Panc1 (cell line): Measurements from ENCODE around the gene SATB1. TPM values are rescaled to one million over a fixed set of nuclear protein-coding genes. Genes with fewer than 3 reads are reported as not detected.

Source experiments
- ATAC-seq: fragments of 200-7000 bp; cut with Tn5 transposase; 2 replicates; pipeline ENCODE4 v1.9.1; 2020; ENCODE audit warnings: mild to moderate bottlenecking, moderate library complexity
- BruUV-seq: library from RNA; stranded (reverse); fragments of 400-500 nt; replicated peaks from 2 replicates; lab custom pipeline; 2021; lab: Mats Ljungman, UMichigan
- CTCF ChIA-PET: fragments of 300-600 bp; sonication (Branson Sonifier 250); formaldehyde crosslinking; loops from one replicate; lab custom pipeline; 2022; ENCODE audit warnings: antibody characterized with exemption; lab: Charles Lee
- POLR2A ChIA-PET: fragments of 300-600 bp; sonication (Branson Sonifier 250); formaldehyde crosslinking; loops from one replicate; lab custom pipeline; 2022; ENCODE audit warnings: antibody characterized with exemption; lab: Charles Lee
- DNase-seq: peaks from one replicate; pipeline ENCODE4 v3.0.0-alpha.2; 2010; ENCODE audit warnings: low read depth, low spot score
- H3K27ac ChIP-seq: 2 replicates; pipeline ENCODE4 v1.5.1; 2011; ENCODE audit warnings: mild to moderate bottlenecking, low read length, inconsistent platforms
- H3K27me3 ChIP-seq: fragments of 200-500 bp; sonication (Bioruptor generic); 2 replicates; pipeline ENCODE4 v1.6.0; 2014; ENCODE audit warnings: low read length, inconsistent platforms; ENCODE audit not compliant: control insufficient read depth, insufficient read depth
- H3K36me3 ChIP-seq: fragments of 200-500 bp; sonication (Bioruptor generic); 2 replicates; pipeline ENCODE4 v1.5.1; 2014; ENCODE audit warnings: inconsistent platforms, mild to moderate bottlenecking, low read length, moderate library complexity; ENCODE audit not compliant: control insufficient read depth, insufficient read depth
- H3K4me1 ChIP-seq: 2 replicates; pipeline ENCODE4 v1.5.1; 2011; ENCODE audit warnings: inconsistent platforms, mild to moderate bottlenecking, low read length, moderate library complexity; ENCODE audit not compliant: control insufficient read depth, insufficient read depth
- H3K4me3 ChIP-seq, 2 experiments: 2 replicates each; pipeline ENCODE4 v1.5.1; 2011 to 2012; ENCODE audit warnings: low read depth in 2 of 2, low read length in 2 of 2, mild to moderate bottlenecking in 2 of 2, inconsistent platforms in 1 of 2, moderate library complexity in 1 of 2
- H3K9me3 ChIP-seq: fragments of 200-500 bp; sonication (Bioruptor generic); 2 replicates; pipeline ENCODE4 v1.5.1; 2014; ENCODE audit warnings: low read depth, mild to moderate bottlenecking, inconsistent platforms, low read length, moderate library complexity; ENCODE audit not compliant: control insufficient read depth, insufficient read depth
- POLR2AphosphoS5 ChIP-seq: IDR thresholded peaks from 2 replicates; pipeline ENCODE4 v1.6.1; 2012; ENCODE audit warnings: mild to moderate bottlenecking, low read depth, low read length, moderate library complexity
- SIN3A ChIP-seq: IDR thresholded peaks from 2 replicates; pipeline ENCODE4 v1.6.1; 2012; ENCODE audit warnings: low read depth, mild to moderate bottlenecking, low read length, moderate library complexity, borderline replicate concordance; ENCODE audit not compliant: insufficient read depth
- TCF7L2 ChIP-seq: IDR thresholded peaks from 2 replicates; pipeline ENCODE4 v1.6.1; 2011; ENCODE audit warnings: mild to moderate bottlenecking, low read depth, low read length, inconsistent platforms
- in situ Hi-C: cut with HindIII; loops from 2 replicates; pipeline ENCODE4 v1.10.0; 2016; ENCODE audit warnings: low sequenced_read_pairs, low pct_unique_long_range_greater_than_20kb
- intact Hi-C: fragments of 100-400 bp; cut with micrococcal nuclease; formaldehyde crosslinking; loops from one replicate; pipeline ENCODE4 v1.10.0; 2022; ENCODE audit not compliant: unreplicated experiment
- total RNA-seq: library from RNA; stranded (reverse); gene quantifications from one replicate; pipeline ENCODE4 v1.2.1, GENCODE V29; 2021; ENCODE audit not compliant: unreplicated experiment
- TF ChIP-seq, protein P1 (sequence below), 2 experiments: IDR thresholded peaks; 2 replicates each; pipeline ENCODE4 v1.6.1; 2011 to 2012; ENCODE audit warnings: low read depth in 2 of 2, control low read depth in 1 of 2, low read length in 1 of 2, mild to moderate bottlenecking in 1 of 2, moderate library complexity in 1 of 2; ENCODE audit not compliant: insufficient read depth in 1 of 2
- TF ChIP-seq, protein P2 (sequence below): fragments of 450-650 bp; IDR thresholded peaks from 2 replicates; pipeline ENCODE4 v1.5.1; 2017; ENCODE audit warnings: mild to moderate bottlenecking

Gene SATB1
- total RNA-seq, 1 experiment from 2014 or later, result 0.31 TPM

DNA sequence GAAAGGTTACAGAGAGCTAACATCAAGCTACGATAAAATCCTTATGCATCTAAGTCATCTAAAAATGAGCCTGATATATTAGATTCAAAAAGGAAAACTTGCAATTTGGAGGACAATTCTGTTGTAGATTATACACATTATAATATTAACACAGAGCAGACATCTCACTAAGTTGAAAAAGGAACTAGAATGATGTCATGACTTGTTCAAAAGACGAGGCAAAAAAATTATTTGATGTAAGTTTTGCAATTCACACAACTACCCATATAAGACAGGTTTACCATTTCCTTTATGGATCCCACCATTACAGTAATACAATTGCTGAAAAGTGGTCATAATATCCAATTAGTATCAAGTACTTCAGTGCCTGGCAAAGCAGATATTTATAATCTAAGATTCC is 15.9 kb downstream of the SATB1 start:
- Histone ChIP-seq H3K27ac (no peak overlapping the region), H3K4me3 (no peak overlapping the region), H3K4me1 (no peaks in the 10 kb centered on the region), H3K27me3 (no peaks in the 10 kb centered on the region; the same call in 1 of the 2 replicates), H3K9me3 (no peaks in the 10 kb centered on the region), H3K36me3 (no peaks in the 10 kb centered on the region)
- ChIA-PET POLR2A (no interaction called here), CTCF (no interaction called here)
- intact Hi-C loops (no loop called here), in situ Hi-C loops (no loop called here)
- no peak for TF ChIP-seq SIN3A
- TF ChIP-seq, protein P1, sequence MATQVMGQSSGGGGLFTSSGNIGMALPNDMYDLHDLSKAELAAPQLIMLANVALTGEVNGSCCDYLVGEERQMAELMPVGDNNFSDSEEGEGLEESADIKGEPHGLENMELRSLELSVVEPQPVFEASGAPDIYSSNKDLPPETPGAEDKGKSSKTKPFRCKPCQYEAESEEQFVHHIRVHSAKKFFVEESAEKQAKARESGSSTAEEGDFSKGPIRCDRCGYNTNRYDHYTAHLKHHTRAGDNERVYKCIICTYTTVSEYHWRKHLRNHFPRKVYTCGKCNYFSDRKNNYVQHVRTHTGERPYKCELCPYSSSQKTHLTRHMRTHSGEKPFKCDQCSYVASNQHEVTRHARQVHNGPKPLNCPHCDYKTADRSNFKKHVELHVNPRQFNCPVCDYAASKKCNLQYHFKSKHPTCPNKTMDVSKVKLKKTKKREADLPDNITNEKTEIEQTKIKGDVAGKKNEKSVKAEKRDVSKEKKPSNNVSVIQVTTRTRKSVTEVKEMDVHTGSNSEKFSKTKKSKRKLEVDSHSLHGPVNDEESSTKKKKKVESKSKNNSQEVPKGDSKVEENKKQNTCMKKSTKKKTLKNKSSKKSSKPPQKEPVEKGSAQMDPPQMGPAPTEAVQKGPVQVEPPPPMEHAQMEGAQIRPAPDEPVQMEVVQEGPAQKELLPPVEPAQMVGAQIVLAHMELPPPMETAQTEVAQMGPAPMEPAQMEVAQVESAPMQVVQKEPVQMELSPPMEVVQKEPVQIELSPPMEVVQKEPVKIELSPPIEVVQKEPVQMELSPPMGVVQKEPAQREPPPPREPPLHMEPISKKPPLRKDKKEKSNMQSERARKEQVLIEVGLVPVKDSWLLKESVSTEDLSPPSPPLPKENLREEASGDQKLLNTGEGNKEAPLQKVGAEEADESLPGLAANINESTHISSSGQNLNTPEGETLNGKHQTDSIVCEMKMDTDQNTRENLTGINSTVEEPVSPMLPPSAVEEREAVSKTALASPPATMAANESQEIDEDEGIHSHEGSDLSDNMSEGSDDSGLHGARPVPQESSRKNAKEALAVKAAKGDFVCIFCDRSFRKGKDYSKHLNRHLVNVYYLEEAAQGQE (IDR thresholded peaks at IDR 0.05; ENCODE audit: insufficient read depth in 1 of 2, low read depth in 2 of 2, low read length in 1 of 2), result no peak
- no peak for TF ChIP-seq POLR2AphosphoS5
- no peak for TF ChIP-seq TCF7L2
- BruUV-seq, result no TSS peak
- no peak for ATAC-seq
- DNase-seq, result no peak

GRCh38 chr3:18405141-18405540 is 20.0 kb downstream of the SATB1 start:
- intact Hi-C loops, result no loop called here
- TF ChIP-seq, protein P2, sequence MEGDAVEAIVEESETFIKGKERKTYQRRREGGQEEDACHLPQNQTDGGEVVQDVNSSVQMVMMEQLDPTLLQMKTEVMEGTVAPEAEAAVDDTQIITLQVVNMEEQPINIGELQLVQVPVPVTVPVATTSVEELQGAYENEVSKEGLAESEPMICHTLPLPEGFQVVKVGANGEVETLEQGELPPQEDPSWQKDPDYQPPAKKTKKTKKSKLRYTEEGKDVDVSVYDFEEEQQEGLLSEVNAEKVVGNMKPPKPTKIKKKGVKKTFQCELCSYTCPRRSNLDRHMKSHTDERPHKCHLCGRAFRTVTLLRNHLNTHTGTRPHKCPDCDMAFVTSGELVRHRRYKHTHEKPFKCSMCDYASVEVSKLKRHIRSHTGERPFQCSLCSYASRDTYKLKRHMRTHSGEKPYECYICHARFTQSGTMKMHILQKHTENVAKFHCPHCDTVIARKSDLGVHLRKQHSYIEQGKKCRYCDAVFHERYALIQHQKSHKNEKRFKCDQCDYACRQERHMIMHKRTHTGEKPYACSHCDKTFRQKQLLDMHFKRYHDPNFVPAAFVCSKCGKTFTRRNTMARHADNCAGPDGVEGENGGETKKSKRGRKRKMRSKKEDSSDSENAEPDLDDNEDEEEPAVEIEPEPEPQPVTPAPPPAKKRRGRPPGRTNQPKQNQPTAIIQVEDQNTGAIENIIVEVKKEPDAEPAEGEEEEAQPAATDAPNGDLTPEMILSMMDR, result no peak
- TF ChIP-seq SIN3A (no peak), POLR2AphosphoS5 (no peak), TCF7L2 (no peak)
- TF ChIP-seq, protein P1 (IDR thresholded peaks at IDR 0.05; ENCODE audit: insufficient read depth in 1 of 2, low read depth in 2 of 2, low read length in 1 of 2), result no peak
- H3K27me3 ChIP-seq, result no peaks in the 10 kb centered on the region; the same call in 1 of the 2 replicates
- no peak overlapping the region for H3K4me3 ChIP-seq
- ATAC-seq (no peak), DNase-seq (no peak)
- no TSS peak for BruUV-seq
- H3K4me1 ChIP-seq, result no peaks in the 10 kb centered on the region
- H3K27ac ChIP-seq, result no peak overlapping the region
- no peaks in the 10 kb centered on the region for H3K9me3 ChIP-seq
- H3K36me3 ChIP-seq, result no peaks in the 10 kb centered on the region
- in situ Hi-C loops, result no loop called here
- ChIA-PET POLR2A (no interaction called here), CTCF (no interaction called here)
